HS-5 (cell line): ENCODE measurements around the gene SYT9.

Experiments used
- DNase-seq: peaks from one replicate; pipeline ENCODE4 v3.0.0-alpha.2; 2012; ENCODE audit warnings: low read depth

Gene SYT9

DNA sequence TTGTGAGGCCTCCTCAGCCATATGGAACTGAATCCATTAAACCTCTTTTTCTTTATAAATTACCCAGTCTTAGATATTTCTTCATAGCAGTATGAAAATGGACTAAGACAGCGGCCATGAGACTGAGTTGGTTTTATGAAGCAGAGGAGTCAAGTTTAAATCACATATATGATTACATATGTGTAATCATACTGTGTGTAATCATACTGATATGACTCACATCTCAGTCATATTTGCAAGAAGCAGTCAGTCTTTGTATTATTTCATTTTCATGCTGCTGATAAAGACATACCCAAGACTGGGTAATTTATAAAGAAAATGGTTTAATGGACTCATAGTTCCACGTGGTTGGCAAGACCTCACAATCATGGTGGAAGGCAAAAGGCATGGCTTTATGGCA is 89.8 kb downstream of the SYT9 start:
- no peak for DNase-seq

DNA sequence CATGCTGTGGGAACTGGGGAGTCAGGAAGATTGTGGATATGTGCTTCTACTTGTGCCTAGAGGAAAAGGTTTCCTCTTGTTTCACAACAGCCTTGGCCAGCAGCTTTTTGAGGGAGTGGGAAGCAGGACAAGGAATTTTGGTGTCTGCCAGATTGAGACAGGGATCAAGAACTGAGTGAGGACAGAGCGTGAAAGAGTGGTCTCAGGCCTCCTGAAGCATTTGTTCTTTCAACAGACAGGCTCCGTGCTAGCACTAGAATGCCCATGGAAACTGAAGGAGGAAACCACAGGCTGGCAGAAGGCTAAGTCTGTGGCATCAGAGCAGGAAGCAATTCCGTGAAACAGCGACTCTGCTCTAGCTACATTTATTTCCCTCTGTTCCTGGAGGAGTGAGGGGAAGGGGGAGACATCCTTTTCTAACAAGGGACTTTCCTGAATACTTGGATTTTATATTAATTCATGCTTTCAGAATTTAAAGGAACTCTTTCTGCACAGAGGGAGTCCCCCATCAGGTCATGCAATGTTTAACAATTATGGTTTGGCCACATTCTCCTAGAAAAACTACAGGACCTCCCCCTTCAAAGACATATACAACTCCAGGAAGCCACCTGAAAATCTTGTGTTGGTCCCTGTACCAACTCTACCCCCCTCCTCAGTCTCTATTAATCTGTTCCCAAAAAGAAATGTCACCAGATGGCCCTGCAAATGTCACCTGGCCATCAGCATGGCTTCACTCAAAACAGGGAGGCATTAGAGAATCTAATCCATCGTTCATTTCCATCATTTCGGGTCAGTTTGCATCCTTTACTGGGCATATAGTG is 96.1 kb downstream of the SYT9 start:
- DNase-seq, result no peak

DNA sequence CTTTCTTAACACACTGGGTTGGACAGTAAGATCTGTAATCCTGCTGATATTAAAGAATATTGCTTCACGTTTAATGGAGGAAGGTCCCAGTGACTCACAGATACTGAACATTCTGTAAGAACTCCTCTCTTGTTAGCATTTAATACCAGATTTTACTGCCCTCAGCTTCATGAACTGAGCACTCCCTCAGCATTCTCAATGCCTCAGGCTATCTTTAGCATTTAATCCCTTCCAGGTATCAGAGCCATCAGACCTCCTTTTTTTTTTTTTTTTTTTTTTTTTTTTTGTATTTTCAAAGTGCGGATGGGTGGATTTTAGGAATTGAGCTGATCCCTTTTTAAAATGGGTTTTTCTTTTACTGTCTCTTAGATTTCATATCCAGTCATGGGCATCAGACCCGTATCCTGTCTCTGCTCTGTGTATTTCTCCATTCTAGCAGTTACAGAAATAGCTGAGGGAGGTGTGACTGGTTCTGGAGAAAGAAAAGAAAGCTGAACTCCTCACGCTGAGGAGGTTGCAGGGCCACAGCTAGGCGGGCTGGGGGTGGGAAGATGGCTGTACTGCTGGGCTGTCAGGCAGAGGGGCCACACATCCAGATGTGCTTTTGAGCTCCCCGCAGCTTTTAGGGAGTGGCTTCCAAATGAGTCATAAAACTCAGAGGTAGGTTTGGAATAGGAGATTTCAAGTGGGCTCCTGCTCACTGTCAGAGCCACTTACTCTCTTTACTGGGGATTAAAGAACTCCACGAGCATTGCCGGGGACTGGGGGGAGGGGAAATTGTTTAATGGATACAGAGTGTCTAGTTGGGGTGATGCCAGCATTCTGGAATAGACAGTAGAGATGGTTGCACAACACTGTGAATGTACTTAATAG is 97.0 kb downstream of the SYT9 start:
- DNase-seq, result no peak

DNA sequence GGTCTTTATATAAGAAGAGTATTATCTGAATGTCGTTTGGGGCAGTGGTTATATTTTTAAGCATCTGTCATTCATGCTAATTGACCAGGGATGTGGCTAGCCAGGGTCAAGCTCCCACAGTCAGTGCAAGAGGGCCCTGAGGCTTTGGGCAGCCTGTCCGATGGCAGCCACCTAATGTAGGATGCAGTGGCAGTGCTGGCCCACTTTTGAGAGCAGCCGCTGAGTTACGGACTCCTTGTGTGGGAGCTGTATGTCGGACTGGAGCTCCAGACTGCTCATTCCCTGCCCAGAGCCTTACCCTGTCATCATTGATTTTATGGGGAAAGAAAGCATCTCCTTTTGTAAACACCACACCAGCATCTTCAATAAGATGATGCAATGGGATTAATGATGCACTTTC is 99.5 kb downstream of the SYT9 start:
- DNase-seq, result no peak

DNA sequence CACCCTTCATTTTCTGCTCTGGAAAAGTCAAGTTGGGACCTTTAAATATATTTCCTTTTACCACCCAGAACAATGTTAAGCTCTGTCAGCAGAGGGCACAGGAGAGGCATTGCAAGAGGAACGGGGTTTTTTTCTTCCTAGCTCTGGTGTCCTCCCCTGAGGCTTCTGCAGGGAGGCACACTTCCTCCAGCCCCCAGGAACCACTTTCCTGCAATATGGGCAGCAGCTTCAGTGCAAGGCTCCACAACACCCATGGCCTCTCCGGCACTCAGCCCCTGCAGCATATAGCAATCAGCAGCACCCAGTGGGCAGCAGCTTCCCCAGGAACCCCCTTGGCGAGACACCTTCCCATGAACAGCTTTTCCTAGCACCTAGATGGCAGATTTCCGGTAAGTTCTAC is 101.4 kb downstream of the SYT9 start:
- DNase-seq, result no peak

DNA sequence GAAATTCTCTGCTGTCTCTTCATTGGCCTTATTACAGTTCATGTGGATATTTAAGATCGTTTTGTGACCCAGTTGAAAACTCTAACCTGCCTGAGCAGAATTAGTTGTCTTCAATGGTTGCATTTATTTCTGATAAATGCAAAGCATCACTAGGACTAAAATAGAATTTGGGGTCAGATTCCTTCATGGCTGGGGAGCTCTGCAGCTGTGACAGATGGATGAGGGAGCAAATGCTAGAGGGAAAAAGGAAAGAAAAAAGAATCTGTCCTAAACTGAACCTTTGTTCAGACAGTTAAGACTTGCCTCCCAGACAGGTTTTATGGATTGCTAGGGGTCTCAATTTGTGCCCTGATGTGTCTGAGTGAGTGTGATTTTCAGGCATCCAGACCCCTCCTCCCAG is 113.0 kb downstream of the SYT9 start:
- no peak for DNase-seq

DNA sequence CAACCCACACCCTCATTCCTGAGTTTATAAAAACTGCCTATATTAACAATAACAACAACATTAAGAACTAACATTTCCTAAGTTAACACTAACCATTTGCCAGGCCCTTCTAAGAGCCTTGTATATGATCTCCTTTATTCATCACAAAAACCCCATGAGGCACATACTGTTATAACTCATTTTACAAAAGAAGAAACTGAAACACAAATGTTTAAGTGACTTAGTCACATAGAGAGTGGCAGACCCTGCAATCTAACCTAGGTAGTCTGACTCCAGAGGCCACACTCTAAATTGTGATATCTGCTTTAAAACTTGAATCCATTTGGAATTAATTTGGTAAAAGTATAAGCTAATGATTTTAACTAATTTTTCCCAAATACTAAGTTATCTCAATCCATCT is 116.1 kb downstream of the SYT9 start:
- DNase-seq, result no peak

DNA sequence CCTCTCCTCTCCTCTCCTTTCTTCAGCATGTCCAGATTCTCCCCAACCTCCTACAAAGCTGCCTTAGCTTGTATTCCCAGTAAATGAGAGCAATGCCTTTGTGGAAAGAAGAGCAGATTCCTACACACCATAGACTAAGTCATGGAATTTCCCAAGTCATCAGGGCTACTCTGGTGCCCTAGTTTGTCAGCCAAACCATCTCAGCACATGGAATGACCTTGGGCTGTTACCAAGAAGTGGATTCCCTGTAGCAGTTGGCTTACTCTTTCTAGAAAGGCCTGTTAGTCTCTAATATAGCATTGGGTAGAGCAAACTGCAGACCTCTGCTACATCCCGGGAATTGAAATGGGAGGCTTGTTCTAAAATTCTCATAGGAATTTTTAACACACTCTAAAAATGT is 124.7 kb downstream of the SYT9 start:
- DNase-seq, result no peak

DNA sequence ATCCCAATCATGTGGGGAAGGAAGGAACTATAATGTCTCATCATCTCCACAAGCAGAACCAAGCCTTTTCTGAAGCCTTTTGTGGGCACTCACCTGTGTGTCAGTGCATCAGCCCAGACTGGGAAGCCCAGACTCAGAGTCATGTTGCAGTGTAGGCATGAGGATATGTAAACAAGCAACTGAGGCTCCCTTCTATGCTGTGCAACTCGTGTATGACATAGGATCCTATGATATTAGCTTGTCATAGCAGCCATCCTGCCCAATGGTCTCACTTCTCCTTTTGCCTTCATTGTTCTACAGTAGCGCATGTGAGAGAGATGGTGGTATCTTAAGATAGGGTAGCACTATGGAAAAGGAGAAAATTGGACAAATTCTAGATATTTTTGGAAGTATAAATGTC is 130.2 kb downstream of the SYT9 start:
- no peak for DNase-seq

DNA sequence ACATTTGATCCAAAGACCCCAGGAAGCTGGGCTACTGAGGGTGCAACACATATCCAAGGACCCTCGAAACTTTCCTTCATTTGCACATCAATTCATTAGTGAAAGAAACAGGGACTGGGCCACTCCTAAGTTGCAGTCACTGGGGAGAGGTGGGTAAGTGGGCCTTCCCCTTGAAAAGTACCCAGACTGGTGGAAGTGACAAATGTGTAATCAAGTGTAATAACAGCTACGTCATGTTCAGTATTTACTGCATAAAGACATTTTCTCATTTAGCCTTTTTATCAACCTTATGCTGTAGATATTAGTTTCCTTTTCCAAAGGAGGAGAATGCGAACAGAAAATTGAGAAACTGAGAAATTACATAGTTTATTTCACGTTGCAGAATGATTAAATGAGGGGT is 131.7 kb downstream of the SYT9 start:
- no peak for DNase-seq

DNA sequence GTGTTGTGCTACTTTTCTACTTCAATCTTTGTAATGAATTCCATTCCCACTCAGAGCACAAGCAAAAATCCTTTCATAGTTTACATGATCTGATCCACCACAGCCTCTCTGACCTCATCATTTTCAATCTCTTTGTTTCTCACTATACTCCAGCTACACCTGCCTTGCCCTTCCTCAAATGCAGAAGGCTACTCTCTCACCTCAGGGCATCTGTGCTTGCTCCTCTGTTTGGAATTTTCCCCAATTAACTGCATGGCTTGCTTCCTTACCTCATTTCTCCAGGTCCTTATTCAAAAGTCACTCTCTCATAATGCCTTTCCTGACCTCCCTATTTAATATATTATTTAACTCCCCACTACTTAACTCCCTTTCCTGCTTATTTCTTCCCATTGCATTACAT is 133.0 kb downstream of the SYT9 start:
- DNase-seq, result no peak

DNA sequence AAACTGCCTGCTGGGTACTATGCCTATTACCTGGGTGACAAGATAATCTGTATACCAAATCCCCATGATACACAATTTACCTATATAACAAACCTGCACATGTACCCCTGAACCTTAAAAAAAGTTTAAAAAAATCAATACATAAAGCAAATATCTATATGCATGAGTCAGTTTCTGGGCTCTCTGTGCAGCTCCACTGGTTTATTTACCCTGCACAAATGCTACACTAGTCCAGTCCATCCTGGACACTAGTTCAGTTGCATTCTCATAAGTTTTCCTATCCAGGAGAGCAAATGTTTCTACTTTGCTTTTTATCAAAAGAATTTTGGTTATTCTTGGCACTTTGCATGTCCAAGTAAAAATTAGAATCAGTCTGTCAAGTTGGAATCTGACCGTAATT is 133.8 kb downstream of the SYT9 start:
- DNase-seq, result no peak

DNA sequence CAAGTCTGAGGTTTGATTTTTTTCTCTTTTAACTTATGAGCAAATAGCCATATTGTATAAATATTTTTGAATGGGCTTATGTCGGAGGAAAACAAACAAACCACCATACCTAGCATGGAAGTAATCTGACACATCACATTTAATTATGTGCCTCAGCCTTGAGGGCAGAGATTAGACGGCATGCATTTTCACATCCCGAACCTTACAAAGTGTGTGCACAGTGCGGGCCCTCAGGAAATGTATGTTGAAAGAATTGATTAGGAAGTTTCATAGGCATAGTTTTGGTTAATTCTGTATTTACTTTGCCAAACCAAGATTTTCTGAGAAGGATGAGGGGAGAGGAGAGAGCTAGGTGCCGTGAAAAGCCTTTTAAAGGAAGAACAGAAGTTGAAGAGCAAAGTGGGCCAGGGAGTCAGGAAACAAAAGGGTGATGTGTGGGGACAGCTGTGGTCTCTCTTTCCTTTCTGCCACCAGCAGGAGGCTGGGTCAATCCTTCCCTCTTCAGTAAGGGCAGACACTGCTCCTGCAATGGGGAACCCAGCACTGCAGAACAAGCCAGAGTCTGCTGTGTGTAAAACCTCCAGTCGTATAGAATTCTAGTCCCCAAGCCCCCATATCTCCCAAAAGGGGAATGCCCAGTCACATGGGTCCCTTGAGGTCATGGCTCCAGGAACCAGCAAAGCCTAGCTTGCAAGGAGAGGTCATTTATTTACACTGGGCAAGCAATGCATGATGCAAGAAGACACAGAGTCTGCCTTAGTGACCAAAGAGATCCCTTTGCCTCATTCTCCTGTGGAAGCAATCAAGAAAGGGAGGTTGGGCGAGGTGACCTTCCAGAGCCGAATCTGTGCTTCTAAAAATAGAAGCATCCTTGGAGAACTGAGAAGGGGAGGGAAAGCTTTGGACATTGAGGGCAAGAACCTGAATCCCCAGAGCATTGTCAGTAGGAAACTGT is 162.5 kb downstream of the SYT9 start:
- no peak for DNase-seq

DNA sequence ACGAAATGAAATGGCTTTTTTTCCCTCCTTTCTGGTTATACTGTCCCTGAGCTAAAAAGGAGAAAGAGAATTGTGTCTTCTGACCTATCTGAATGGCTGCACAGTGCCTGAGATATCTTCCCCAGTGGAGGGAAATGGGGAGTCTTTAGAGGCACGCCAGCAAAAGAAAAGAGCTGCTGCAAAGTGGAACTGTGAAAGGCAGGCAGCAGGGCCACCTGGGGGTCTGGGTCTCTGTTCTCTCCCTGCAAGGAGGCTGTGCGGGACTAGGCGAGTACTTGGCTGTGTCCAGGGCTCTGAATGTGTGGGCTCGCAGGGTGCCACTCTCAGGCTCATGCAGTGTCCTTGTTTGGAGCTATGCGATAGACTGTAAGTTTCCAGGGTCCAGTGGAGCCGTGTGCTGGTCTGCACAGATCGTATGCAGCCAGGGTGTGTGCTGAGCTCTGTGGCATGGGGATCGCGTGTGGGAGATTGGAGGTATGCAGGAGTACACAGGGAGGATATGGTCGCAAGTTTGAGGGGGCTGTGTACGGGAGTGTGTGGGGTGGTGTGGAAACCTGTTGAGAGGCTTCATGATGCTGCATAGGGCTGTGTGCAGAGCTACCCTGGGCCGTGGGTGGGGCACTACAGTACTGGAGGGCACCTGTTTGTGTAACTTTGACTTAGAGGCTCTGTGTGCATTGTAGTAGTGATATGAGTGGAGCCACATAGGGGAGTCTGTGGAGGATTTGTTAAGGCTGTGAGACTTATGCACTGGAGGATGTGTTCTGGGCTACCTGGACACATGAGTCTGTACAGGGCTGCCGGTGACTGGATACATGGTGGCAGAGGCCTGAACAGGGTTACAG is 163.5 kb downstream of the SYT9 start:
- DNase-seq, result no peak

DNA sequence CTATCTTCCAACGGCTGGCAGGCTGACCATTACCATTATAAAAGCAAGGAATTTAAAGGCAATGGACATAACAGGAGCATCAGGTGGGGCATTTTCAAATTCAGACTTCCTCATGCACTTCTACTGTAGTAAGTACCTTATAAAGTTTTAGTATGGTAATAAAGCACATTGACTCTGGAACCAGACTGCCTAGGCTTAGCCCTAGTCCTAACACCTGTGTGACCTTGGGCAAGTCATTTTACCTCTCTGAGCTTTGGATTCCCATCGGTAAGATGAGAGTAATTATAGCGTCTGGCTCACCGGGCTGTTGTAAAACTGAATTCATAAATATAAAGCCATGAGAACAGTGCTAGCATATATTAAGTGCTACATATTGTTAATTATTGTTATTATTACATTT is 164.4 kb downstream of the SYT9 start:
- DNase-seq, result no peak

DNA sequence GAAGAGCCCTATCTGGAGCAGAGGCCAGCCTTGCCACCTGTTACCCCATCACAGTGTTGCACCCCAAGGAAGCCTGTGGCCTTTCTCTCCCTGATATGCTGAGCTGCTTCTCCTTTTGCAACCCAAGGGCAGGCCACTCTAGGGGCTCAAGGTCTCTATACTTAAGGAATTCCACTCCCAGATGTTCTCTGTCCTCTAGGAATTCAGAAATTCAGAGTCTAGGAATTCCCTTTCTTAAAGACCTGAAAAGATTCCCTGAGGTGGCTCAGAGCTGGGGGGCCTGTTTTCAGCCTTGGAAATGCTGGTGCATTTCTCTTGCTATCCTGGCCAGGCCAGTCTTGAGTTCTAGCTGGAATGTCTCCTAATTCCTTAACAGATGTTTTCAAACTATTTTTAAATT is 165.6 kb downstream of the SYT9 start:
- DNase-seq, result no peak

DNA sequence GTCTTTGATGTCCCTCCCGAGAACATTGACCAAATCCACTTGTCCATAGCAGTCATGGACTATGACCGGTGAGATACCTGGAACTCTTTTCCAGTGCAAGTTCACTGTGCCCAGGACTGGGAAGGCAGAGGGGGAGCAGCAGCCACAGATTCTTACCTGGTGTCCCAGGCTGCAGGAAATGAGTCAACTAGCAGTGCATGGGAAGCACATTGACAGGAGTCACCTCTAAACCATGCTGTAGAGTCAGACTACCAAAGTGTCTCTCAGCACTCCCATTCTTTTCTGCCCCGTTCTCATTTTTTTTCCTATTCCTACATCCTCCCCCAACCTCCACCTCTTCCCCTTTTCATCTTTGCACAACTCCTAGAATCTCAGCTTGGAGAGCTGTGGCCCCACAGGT is 166.4 kb downstream of the SYT9 start:
- no peak for DNase-seq

DNA sequence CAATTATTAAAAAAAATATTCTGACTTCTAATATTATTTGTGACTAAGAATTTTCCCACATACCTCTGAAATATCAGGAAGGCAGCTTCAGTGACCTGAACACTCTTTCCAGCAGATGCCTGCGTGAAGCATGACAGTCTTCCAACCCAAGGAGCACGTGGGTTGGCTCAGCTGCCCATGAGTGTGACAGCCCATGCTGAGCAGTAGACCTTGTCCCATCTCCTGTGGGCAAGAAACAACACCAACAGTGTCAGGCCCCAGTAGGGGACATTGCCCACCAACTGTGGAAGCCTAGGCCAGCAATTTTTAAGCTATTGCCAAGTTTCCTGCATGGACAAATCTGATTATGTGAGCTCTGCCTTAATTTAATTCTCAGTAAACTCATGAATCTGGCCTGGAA is 167.2 kb downstream of the SYT9 start:
- DNase-seq, result no peak

DNA sequence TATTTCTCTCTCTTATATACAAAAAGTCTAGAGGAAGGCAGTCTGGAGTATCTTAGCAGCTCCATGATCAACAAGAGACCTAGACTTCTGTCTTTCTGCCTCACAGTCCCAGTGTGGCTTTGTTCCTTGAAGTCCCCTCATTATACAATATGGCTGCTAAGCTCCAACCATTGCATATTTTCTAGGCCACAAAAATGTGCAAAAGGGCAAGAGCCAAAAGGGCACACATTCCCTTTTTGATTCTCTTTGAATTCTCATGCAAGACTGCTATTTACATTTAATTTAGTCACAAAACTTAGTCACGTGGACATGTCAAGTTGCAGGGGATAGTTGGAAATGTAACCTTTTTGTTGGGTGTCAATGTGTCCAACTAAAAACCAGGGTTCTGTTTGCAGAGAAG is 169.4 kb downstream of the SYT9 start:
- no peak for DNase-seq

DNA sequence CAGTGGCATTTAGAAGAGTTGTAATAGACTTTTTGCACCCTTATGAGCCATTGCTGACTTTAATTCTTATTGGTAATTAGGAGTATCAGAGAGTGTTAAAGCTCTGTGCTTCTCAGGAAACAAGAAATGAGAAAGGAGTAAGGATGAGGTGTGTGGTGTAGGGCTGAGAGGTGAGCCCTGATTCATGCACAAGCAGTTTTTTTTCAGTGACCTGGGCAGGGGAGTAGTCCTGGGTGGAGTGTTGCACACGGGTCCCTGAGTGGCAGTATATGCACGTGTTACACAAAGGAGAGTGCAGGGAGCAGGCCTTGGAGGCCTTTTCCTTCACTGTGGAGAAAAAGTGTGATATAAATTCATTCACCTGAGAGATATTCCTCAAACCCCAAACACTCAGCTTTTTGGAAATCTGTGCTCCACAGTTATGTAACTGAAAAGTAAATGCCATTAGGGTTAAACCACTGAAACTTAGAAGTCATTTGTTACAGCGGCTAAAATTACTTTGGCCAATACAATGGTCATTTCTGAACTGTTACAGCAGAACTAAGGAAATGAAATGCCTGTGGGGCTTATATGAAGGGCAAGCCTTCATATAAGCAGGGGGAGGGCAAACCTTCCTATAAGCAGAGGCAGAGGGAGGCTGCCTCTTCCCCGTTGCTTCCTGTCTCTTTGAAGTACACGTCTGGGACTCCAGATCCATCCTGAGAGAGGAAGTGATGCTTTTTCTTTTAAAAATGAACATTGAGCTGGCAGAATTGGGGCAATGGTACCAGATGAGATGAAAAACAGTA is 171.0 kb downstream of the SYT9 start:
- no peak for DNase-seq

DNA sequence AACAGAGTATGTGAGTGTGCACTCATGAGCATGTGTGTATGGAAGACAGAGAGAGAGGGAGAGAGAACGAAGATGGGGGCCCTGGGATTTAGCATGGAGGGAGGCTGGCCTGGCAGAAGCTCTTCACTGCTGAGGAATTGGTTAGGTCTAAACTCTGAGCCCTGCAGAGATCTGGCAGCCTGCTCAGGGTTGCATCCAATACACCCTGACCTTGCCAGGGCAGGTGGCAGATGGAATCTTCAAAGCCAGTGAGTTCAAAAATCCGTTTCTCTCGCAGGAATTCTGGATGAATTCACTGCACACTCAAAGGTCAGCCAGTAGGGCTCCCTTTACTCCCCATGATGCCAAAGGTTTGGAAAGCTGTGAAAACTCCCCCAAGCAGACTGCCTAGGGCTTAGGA is 172.2 kb downstream of the SYT9 start:
- DNase-seq, result no peak
